GM18861 (cell line): ENCODE results near the gene CCDC27.

ENCODE experiments used
- ATAC-seq: cut with Tn5 transposase; IDR thresholded peaks from one replicate; pipeline ENCODE4 v1.9.1; 2021; ENCODE audit not compliant: unreplicated experiment

CCDC27 gene

DNA sequence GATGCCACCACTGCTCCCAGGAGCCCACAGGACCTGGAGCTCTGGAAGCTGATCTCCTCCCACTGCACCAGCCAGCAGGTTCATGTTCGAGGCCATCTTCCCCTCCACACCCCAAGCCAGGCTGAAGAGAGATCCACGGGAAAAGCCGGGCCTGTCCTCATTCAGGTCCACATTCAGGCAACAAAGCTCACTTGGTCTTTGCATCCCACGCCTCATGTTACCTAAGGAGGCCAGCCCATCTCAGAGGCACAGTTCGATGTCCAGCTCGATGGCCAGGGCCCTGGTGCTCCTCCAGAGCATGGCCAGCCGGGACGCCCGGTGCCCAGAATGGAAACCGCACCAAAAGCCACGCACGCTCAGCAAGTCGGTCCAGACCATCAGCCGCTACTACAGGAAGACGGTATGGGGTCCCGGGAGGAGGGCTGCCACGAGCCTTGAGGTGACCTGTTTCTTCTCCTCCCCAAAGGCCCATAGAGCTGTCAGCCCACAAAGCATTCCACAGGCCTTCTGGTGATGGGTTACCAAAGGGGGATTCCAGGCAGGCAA, at the start of gene CCDC27:
Gene CCDC27 (plus strand): TSS at position 51 of the 546 bp plus-strand sequence. CDS start 32 bp downstream, at position 83.
- no peak for ATAC-seq

DNA sequence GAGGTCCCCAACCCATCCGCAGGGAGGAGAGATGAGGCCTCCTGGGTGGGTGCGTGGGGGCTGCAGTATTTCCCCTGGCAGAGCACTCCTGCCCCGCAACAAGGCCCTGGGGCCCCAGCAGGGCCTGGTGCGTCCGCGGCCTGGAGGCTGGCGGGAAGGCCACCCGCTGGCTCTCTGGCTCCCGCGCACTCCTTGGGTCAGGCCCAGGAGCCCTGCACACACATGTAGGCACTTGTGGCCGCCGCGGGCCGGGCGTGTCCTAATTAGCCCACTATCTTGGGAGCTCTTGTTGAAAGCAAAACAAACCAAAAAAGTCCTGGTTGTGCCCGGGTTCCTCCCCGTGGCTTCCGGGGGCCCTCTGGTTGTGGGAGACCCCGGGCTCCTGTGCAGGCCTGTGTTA, 49.7 kb upstream of the CCDC27 start:
- ATAC-seq = no peak

DNA sequence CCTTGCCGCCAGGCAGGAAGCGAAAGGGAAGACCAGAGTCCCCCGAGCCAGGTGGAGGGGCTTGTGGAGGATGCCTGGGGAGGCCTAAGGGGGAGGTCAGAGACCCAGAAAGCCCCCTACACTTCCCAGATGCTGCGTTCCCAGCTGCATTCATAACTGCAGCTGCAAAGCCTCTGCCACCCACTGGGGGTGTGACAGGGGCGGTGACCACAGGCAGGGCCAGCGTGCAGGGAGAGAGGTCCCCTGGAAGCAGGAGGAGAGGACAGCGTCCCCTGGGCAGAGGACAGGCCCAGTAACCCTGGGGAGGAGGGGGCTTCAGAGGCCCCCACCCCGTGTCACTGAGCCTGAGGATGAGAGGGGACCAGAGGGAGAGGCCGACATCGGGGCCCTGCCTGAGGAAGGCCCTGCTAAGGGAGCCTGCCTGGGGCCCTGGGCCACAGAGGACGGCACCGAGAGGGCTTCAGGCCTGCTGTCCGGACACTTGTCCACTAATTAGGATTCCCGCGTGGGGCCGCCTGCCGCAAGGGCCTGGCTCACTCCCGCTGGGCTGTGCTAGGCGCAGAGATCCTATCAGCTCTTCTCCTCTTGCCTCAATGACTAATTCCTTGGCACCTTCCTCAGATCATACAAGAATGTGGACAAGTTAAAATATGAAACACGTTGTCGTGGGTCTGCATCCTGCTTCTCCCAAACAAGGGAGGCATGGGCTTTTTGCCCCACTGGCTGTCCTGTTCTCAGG, 49.1 kb upstream of the CCDC27 start:
- ATAC-seq = no peak

DNA sequence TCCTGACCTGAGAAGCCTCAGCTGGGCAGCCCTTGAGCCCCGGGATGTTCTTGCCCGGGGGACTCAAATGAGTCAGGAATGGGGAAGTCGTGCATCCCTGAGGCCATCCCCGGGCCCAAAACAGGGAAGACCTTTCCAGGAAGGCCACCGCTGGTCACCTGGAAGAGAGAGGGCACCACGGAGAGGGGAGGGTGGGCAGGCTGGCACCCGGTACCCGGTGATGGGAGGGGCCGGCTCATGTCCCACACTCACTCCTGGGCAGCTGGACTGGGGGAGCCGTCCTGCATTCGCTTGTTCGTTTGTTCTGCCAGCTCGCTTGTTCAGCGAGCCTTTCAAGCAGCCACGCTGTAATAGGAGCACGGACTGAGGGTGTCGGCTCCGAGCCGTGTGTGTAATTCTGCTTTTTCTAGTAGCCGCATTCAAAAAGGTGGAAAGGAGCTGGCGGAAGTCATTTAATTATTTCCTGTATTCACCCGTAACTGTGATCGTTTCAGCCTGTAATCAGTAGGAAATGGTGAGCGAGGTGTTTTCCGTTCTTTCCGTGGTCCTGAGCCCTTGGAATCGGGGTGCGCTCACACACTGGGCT, 48.4 kb upstream of the CCDC27 start:
- ATAC-seq = no peak

DNA sequence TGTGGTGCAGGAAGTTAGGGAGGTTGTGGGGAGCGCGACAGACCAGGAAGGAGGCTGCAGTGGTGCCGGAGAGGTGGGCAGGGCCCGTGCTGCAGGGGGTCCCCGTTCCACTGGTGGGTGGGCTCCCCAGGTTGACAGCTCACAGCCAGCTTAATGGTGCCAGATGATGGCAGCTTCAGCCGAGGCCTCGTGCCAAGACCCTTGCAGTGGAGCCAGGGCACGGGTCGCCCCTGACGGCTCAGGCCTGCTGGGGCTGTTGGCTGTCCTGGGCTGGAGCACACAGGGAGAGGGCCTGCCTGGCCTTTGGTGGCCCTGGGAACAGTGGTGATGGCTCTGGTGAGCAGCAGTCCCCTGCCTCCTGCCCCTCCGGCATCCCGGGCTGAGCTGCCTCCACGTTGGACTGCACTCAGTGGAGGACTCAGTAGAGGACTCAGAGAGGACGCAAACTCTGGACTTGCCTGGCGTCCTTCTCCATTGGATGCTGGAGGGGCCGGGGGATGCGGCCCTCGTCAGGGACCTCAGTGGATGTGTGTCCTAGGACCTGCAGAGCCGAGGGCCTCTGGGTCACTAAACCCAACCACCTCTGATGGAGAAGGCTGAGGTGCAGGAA, 46.8 kb upstream of the CCDC27 start:
- ATAC-seq = no peak

DNA sequence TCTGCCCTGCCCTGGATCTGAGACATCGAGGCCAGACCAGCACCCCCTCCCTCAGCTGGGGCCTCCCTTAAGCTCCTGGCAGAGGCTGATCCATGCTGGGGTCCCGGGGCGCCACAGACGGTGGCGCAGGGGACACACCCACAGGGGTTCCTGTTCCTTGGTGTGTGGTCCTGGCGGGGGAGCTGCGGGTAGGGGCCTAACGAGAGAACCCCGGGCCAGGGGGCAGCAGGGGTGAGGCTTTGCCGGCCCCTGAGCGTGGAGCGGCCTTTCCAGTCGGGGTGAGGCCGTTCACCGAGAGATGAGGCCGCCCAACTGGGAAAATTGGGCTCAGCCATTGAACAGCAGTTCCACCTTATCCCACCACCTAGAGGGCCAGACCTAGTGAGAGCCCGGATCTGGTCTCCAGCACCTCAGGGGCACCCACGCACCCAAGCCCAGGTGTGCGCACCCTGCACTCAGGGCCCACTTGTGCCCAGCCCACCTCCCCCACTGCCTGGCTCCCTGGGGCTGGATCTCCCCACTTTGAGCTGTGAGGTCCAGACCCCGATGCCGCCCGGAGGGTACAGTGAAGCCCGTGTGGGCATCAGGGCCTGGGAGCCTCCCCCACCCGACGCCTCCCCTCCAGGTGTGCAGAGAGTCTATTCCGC, 45.5 kb upstream of the CCDC27 start:
- ATAC-seq = no peak

DNA sequence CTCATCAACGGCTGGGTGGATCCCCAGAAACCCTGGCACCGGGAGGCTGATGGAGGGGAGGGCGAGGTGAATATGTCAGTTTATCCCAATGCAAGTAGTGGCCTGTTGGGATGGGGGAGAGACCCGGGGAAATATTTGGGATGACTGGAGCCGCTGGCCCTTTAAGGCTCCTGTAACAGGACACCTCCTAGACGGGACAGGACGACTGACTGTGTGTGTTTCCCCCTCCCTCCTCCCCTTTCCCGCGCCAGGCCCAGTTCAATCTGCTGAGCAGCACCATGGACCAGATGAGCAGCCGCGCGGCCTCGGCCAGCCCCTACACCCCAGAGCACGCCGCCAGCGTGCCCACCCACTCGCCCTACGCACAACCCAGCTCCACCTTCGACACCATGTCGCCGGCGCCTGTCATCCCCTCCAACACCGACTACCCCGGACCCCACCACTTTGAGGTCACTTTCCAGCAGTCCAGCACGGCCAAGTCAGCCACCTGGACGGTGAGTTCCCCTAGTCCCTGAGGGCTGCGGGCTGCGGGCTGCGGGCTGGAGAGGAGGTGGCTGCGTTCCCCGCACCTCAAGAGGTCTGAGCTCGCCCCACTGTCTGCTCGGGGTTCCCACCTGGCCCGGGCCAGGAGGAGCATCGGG, 44.8 kb upstream of the CCDC27 start:
- ATAC-seq = no peak

DNA sequence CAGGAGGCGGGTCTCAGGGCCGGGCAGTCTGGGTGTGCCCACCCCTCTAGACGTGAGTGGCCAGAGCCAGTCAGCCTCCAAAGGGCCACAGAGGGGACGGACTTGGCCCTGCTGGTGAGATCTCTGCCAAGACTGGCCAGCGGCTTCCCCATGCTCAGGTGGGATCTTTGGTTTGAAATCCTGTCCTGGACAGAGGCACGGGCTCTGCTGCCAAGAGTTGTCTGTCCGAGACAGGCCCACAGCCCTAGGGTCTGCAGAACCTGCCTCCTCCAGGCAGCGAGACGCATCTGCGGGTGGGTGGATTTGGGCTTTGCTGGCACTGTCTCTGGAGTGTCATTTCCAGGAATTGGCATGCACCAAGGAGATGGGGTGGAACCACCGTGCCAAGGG, 44.3 kb upstream of the CCDC27 start:
- no peak for ATAC-seq

DNA sequence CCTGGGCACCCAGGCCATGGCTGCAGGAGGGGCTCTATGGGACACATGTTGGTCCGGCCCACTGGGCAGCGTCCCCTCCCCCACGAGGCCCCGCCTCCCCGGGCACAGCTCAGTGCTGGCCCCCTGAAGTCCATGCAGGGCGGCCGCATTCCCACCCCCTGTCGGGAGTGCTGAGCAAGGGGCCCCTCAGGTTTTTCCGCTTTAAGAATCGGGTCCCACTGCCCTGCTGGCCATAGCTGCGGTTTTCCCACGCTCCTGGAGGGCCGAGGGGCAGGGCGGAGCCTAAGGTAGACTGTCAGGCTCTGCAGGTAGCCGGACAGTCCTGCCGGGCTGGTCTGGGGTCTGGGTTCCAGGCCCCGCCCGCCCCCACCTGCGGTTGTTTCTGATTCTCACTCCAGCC, 43.5 kb upstream of the CCDC27 start:
- no peak for ATAC-seq

DNA sequence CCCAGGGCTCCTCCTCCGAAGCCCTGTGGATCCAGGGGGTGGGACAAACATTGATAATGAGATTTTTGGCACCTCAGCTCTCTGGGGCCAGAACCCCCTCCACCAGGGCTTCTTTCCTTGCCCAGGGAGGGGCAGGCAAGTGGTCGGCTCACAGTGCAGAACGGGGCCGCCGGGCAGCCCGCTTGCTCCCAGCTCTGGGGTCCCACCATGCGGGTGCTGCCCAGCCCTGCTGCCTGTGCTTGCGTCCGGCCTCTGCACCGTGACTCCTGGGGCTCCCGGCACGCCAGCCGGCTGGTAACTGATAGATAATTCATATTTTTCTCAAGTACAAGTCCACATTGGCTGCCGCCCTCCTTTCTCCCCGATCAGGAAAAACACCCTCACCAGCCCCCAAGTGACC, 42.0 kb upstream of the CCDC27 start:
- ATAC-seq = no peak

DNA sequence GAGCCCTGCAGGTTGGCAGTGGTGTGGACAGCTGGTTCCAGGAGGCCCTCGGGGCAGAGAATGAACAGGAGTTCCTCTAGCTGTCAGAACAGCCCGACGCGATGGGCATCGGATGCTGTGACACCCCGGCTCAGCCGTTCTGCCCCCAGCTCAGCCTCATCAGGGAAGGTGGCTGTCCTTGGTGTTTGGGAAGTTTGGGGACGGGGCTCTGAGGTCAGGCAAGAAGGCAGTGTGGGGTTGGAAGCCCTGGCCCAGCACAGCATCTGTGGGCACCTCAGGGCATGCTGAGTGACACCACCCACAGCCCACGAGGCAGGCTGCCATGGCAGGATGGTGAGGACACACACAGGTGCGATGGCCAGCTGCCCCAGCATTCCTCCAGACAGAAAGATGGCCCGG, 40.9 kb upstream of the CCDC27 start:
- ATAC-seq = no peak

DNA sequence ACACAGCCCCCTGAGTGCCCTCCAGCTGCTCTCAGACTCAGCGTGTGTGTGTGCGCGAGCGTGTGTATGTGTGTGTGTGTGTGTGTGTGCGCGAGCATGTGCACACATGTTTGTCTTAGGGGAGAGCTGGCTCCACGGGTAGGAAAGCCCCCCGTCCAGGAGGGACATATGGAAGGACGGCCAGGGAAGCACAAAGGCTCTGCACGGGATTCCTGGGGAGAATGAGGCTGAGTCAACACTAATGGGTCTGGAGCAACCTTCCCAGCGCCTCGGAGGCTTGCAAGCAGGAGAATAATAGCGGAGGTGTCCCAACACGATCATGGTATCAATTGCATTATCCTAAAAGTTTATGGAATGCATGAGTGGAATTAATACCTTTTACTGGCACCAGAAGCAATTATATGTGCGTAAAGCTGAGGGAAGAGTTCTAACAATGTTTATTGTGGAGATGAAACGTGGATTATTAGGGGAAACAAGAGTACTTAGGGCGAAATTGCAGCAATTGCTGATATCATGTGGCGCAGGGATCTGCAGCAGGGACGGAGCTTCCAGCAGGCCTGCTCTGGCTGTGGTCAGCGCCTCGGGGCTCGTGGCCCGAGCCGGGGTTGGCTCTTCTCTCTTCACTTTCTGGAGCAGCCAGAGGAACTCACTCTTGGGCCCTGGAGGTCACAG, 40.3 kb upstream of the CCDC27 start:
- no peak for ATAC-seq

DNA sequence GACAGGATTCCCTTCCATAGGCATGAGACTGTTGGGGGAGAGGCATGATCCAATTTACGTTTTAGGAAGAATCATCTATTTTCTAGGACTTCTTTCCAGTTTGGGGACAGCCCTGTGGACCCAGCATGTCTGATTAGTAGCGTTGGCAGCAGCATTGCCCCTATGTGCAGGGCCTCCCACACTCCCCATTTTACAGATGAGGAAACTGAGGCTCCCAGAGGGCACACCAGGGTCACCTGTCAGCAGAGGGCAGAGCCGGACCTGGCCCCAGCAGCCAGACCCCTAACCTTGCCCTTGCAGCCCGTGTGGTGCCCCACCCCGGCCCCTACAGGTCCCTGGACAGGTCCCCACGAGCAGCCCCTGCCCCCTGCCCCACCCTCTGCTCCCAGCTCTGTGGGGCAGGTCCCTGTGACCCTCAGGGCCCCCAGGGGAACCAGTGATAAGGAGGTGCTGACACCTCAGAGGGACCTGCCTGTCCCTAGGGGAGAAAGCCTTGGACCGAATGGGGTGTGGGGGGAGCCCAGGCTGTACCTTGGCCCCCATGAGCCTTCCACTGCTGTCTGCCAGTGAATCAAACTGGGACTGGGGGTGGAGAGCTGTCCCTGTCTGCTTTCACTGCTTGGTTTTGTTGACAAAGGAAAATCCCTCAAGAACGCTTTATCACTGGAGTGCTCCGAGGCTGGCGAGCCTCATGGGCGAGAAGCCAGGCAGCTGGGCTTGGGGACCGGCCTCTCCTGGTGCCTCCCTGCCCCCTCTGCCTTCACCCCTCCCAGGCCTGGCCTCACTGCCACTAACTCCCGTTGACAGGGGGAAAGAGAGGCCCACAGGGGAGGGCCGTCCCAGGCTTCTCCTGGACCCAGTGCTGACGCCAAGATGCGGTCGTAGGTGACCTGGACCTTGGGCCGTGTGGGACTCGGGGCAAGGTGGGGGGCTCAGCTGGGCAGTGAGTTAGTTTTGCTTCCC, 39.4 kb upstream of the CCDC27 start:
- ATAC-seq = no peak

DNA sequence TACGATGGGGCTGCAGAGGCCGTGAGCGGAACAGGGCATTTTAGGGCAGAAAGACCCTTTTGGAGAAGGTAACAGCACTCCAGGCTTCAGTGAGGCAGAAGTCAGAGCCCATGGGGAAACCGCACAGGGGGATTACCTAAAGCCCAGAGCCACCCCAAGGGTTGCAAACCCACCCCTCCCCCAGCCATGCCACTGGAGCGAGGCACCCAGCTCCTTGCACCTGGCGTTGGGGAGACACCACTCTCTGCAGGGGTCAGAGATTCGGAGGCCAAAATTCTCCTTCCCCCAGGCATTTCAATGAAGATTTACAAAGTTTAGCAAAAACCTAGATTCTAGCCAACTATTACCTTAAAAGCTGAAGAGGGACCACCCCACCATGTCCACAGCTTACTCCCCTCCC, 38.4 kb upstream of the CCDC27 start:
- ATAC-seq = no peak

DNA sequence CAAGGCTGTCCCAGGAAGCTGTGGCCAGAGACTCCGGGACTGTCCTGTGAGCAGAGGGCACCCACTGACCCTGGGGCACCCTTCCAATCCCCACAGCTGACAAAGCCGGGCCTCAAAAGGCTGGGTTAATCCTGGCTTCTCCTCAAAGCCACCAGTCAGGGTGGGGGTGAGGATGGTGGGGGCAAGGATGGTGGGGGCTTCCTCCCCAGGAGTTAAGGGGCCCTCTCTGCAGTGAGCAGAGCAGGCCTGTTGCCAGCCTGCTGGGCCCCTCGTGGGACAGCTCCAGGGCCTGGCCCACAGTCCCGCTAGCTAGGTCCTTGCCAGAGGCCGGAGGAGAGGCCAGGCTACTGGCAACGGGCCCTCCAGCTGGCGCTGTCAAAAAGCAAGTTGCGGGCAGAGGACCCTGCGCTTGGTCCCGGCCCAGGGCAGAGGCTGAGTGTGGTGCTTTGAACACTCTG, 37.9 kb upstream of the CCDC27 start:
- ATAC-seq = no peak

DNA sequence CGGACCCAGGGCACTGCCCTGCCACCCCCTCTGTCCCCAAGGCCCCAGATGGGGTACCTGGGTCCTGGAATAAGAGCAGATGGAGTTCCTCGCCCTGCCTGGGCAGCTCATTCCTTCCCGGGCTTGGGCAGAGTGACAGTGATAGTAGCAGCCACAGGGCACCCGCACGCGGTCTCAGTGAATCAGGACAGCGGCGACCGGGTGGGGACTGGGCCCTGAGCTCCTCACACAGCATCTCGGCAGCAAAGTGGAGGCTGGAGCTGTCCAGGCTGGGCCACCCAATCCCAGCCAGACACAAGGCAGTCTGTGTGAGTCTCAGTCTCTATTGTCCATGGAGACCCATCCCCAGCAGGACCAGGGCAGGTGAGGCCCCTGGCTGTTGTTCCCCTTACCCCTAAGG, 37.4 kb upstream of the CCDC27 start:
- no peak for ATAC-seq

DNA sequence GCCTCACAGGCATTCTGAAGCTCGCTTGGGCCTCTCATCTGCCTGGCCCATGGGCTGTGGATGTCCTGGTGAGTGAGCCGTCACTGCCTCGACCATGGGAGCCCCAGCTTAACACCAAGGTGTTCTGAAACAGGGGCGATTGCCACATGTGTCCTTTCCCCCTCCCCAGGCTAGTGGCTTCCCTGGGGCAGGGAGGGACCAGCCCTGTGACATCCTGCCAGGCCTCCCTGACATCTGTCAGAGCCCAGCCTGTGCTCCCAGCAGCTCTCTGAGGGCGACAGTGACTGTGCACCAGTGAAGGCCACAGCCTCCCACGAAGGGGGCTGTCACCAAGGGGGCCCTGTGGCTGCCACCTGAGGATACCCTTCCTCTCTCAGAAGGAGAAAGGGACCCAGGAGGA, 35.9 kb upstream of the CCDC27 start:
- ATAC-seq = no peak

DNA sequence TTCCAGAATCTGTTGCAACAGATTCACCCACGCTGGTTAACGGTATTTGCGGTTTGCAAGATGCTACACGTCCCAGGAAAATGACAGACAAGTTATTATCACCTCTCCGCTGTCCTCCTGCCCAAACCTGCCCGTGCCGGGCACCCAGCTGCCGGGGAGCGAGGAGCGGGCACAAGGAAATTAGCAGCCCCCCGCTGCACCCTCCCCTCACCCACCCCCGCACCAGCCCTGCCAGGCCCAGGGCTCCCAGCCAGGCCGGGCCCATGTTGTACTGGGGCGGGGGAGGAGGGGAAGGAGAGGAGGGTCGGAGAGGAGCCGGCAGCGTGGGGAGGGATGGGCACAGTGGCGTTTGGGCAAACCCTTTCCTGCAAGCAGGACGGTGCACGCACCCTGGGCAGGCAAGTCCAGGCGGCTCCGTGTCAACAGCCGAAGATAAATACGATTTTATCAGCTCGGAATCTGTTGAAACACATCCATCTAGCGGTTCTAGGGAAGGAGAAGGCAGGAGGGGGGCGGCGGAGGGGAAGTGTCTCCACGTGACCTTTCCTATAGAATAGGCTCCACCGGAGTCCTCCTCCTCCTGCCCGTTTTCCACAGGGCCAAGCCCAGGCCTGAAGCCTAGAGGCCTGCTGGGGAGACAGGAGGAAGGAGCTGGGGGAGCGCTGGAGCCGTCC, 35.1 kb upstream of the CCDC27 start:
- no peak for ATAC-seq
